HG02798 (cell line): ENCODE results near the gene DEGS1.

ENCODE experiments used
- ATAC-seq: cut with Tn5 transposase; IDR thresholded peaks from one replicate; pipeline ENCODE4 v1.9.1; 2021; ENCODE audit warnings: mild to moderate bottlenecking; ENCODE audit not compliant: unreplicated experiment, poor library complexity

Gene DEGS1

GRCh38 chr1:224182866-224183590, at the start of gene DEGS1:
Gene DEGS1, plus strand, starts transcription at chr1:224183240. Its CDS starts 97 bp downstream, at chr1:224183337.
- ATAC-seq, result peak; percentile 76

- no peak for ATAC-seq
Measured at GRCh38 chr1:224133741-224134299, 49.2 kb upstream of the DEGS1 start.

GRCh38 chr1:224137518-224137917, 45.5 kb upstream of the DEGS1 start:
- no peak for ATAC-seq

GRCh38 chr1:224138198-224138597, 44.8 kb upstream of the DEGS1 start:
- no peak for ATAC-seq

- no peak for ATAC-seq
Measured at GRCh38 chr1:224141693-224142092, 41.3 kb upstream of the DEGS1 start.

- ATAC-seq, result no peak
Measured at GRCh38 chr1:224149709-224150108, 33.3 kb upstream of the DEGS1 start.

- ATAC-seq, result no peak
Measured at GRCh38 chr1:224151117-224151516, 31.9 kb upstream of the DEGS1 start.

- ATAC-seq, result no peak
Measured at GRCh38 chr1:224157316-224157715, 25.7 kb upstream of the DEGS1 start.

GRCh38 chr1:224159541-224159940, 23.5 kb upstream of the DEGS1 start:
- no peak for ATAC-seq

GRCh38 chr1:224160171-224160682, 22.8 kb upstream of the DEGS1 start:
- ATAC-seq, result no peak

- ATAC-seq, result no peak
Measured at GRCh38 chr1:224162768-224163167, 20.3 kb upstream of the DEGS1 start.

GRCh38 chr1:224163311-224163710, 19.7 kb upstream of the DEGS1 start:
- ATAC-seq, result no peak

GRCh38 chr1:224168859-224169380, 14.1 kb upstream of the DEGS1 start:
- peak; percentile 84 for ATAC-seq

- no peak for ATAC-seq
Measured at GRCh38 chr1:224169718-224170270, 13.2 kb upstream of the DEGS1 start.

- no peak for ATAC-seq
Measured at GRCh38 chr1:224170343-224170742, 12.7 kb upstream of the DEGS1 start.

- no peak for ATAC-seq
Measured at GRCh38 chr1:224170748-224171478, 12.1 kb upstream of the DEGS1 start.

GRCh38 chr1:224172229-224172628, 10.8 kb upstream of the DEGS1 start:
- ATAC-seq, result no peak

GRCh38 chr1:224173523-224173922, 9.5 kb upstream of the DEGS1 start:
- ATAC-seq, result no peak

- no peak for ATAC-seq
Measured at GRCh38 chr1:224175617-224176016, 7.4 kb upstream of the DEGS1 start.

- ATAC-seq, result no peak
Measured at GRCh38 chr1:224177356-224177999, 5.6 kb upstream of the DEGS1 start.
